OCI-M1 (cell line): Measurements from ENCODE around the gene SORL1-AS1.

Experiments used
- DNase-seq: peaks from one replicate; lab custom pipeline; 2025; lab: John Stamatoyannopoulos, UW

Gene SORL1-AS1

DNA sequence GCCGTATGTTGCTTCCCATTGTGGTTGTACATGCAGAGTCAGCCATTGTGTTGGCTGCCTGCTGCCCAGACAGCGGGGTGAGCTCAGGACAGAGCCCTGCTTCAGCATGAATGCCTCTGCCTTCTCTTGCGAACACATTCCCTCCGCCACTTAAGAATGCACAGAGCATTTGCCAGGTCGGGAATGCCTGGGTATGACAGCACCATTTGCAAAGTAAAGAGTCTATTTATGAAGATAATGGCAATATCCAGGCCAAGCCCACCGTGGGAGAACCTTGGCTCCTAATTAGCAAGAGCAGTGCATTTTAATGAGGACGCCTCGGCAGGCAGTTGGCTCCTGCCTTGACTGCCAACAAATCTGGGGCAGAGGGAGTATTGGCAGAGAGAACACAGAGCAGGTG is 63.1 kb downstream of the SORL1-AS1 start:
- no peak for DNase-seq
